ENCODE measurements around the gene USH2A. TPM values are rescaled to one million over a fixed set of nuclear protein-coding genes. Genes with fewer than 3 reads are reported as not detected.

USH2A gene, protein sequence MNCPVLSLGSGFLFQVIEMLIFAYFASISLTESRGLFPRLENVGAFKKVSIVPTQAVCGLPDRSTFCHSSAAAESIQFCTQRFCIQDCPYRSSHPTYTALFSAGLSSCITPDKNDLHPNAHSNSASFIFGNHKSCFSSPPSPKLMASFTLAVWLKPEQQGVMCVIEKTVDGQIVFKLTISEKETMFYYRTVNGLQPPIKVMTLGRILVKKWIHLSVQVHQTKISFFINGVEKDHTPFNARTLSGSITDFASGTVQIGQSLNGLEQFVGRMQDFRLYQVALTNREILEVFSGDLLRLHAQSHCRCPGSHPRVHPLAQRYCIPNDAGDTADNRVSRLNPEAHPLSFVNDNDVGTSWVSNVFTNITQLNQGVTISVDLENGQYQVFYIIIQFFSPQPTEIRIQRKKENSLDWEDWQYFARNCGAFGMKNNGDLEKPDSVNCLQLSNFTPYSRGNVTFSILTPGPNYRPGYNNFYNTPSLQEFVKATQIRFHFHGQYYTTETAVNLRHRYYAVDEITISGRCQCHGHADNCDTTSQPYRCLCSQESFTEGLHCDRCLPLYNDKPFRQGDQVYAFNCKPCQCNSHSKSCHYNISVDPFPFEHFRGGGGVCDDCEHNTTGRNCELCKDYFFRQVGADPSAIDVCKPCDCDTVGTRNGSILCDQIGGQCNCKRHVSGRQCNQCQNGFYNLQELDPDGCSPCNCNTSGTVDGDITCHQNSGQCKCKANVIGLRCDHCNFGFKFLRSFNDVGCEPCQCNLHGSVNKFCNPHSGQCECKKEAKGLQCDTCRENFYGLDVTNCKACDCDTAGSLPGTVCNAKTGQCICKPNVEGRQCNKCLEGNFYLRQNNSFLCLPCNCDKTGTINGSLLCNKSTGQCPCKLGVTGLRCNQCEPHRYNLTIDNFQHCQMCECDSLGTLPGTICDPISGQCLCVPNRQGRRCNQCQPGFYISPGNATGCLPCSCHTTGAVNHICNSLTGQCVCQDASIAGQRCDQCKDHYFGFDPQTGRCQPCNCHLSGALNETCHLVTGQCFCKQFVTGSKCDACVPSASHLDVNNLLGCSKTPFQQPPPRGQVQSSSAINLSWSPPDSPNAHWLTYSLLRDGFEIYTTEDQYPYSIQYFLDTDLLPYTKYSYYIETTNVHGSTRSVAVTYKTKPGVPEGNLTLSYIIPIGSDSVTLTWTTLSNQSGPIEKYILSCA (N-terminal part only)
- total RNA-seq = 1 to 10 TPM in 1 of 4 donors, under 1 TPM in 2, not detected in 1; under 0.01 to 2.0 (median 0.22) TPM

DNA sequence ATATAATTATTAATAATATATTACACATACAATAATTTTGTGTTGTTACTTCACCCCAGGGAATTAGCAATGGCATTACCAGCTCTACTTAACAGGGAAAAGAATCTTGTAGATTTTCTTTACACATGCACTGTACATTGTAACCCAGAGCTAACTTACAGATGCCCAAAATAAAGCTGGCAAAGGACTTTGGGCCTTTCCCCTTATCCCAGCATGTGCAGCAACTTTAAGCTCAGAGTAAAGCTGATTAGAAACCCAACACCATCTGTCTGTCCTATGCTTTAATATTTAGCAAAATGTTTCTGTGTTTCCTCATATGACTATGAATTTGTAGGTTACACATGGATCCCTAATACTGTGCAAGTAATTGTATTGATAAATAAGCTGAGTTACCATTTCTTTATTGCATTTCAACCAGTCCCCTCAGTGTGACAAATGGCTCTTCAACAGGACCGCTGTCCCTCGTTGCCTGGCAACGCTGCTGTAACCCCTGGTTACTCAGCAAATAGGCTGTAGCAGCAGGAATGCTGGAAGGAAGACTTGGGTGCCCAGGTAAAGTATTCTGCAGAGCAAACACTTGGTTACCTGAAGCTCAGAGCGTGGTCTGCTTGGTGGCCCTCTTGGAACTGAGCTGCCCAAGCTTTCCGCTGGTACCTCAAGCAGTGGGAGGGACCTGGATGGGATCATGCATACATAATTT, at the start of gene USH2A:
USH2A (minus strand) TSS at position 628 of the 700 bp plus-strand sequence. CDS start 1,112 bp downstream, outside the sequence.
- no peaks in the 10 kb centered on the region for H3K4me1 ChIP-seq
- TF ChIP-seq, protein P1, sequence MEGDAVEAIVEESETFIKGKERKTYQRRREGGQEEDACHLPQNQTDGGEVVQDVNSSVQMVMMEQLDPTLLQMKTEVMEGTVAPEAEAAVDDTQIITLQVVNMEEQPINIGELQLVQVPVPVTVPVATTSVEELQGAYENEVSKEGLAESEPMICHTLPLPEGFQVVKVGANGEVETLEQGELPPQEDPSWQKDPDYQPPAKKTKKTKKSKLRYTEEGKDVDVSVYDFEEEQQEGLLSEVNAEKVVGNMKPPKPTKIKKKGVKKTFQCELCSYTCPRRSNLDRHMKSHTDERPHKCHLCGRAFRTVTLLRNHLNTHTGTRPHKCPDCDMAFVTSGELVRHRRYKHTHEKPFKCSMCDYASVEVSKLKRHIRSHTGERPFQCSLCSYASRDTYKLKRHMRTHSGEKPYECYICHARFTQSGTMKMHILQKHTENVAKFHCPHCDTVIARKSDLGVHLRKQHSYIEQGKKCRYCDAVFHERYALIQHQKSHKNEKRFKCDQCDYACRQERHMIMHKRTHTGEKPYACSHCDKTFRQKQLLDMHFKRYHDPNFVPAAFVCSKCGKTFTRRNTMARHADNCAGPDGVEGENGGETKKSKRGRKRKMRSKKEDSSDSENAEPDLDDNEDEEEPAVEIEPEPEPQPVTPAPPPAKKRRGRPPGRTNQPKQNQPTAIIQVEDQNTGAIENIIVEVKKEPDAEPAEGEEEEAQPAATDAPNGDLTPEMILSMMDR (IDR thresholded peaks at IDR 0.05) = no peak
- TF ChIP-seq POLR2A (IDR thresholded peaks at IDR 0.05) = no peak
- intact Hi-C loops (cut with DNase I) = no loop called here
- peak in 1 of 2 donors; percentile 12 for DNase-seq
- no peak within 1 kb of the TSS for H3K4me3 ChIP-seq (replicated peaks in 1 of 3)
- no peak within 1 kb of the TSS for H3K27ac ChIP-seq
- H3K9me3 ChIP-seq = no peaks in the 10 kb centered on the region
- no peaks in the 10 kb centered on the region for H3K36me3 ChIP-seq
- H3K27me3 ChIP-seq = no peaks in the 10 kb centered on the region
- 26 to 37% methylated on average over 5 of the region's 5 CpGs for WGBS, 2 donors

DNA sequence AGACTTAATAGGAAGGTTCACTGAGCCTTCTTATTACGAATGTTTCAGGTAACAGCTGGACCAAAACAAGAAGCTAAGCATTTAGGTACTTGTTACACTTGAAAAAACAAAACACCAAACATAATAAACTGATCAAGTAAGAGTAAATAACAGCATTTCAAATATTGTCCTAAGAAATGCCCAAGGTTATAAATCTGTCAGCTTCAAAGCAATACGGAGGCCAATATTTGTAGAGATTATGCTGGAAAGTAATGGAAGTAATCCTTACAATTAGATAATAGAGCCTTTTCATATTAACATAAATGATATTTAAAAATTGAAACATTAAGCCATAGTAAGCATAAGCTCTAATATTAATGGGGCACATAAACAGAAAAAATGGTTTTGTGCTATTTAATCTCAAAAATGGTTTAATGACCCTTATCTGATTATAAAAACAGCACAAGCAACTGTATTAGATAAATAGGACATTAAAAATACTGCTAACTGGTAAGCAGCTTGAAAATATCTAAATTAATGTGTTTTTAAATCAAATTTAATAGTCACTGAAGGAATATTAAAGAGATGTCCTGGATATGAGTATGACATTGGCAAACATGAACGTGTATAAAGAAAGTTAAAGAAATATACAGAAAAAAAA, 43.0 kb upstream of the USH2A start:
- Histone ChIP-seq H3K36me3 (no peaks in the 10 kb centered on the region), H3K4me3 (replicated peaks in 1 of 3) (no peak overlapping the region), H3K4me1 (no peaks in the 10 kb centered on the region), H3K27ac (no peak overlapping the region), H3K27me3 (no peaks in the 10 kb centered on the region), H3K9me3 (no peaks in the 10 kb centered on the region)
- intact Hi-C loops (cut with DNase I) = no loop called here
- no peak for DNase-seq
- WGBS, 2 donors = 77 to 78% methylated on average over 3 of the region's 3 CpGs
- TF ChIP-seq, protein P1 (IDR thresholded peaks at IDR 0.05) = no peak
- no peak for TF ChIP-seq POLR2A (IDR thresholded peaks at IDR 0.05)

DNA sequence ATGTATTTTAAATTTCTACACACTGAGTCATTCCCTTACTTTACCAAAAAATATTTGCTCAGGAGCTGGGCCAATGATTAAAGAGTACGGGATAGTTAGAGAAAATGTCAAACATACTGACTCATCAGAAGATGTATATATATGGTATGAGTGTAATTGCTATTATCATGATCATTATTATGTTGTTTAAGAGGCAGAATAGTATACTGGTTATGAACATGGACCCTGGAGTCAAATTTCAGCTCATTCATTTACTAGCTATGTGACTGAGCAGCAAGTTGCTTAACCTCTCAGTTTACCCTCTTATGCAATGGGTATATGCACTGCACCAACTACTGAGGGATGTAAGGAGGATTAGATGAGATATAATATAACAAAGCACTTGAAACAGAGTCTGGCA, 41.2 kb upstream of the USH2A start:
- no peak for DNase-seq
- H3K27ac ChIP-seq = no peak overlapping the region
- intact Hi-C loops (cut with DNase I) = no loop called here
- no peak overlapping the region for H3K4me3 ChIP-seq (replicated peaks in 1 of 3)
- H3K9me3 ChIP-seq = no peaks in the 10 kb centered on the region
- 78 to 93% methylated on average over 1 of the region's 1 CpG for WGBS, 2 donors
- no peak for TF ChIP-seq POLR2A (IDR thresholded peaks at IDR 0.05)
- TF ChIP-seq, protein P1 (IDR thresholded peaks at IDR 0.05) = no peak
- H3K36me3 ChIP-seq = no peaks in the 10 kb centered on the region
- no peaks in the 10 kb centered on the region for H3K4me1 ChIP-seq
- H3K27me3 ChIP-seq = no peaks in the 10 kb centered on the region

DNA sequence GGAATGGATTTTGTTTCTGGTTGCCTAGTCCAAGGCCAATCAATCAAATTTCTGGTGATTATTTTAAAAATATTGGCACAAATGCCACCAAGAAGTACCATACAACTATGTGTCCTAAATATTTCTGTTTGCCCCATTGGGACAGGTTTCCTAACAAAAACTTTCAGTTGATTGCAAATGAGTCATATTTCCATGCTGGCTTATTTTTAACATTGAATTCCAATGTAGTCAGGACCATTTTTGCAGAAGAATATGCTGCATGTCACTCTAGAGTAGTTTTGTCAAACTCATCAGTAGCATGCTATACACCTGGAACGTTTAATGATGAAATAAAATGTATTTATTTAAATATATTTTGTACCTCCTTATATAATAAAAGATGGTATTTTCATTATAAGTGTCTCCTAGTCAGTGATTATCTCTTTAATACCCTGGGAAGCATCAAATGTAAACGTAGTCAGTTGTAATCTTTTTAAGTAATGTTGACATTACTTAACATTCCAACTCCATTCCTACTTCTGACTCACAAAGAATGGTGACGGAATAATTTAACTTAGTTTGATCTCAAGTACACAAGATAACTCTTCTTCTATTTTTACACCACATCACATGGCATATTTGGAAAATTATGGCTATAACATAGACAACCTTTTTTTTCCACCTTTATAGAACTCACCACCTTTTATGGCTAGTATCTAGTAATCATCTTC, 39.0 kb upstream of the USH2A start:
- no peak overlapping the region for H3K4me3 ChIP-seq (replicated peaks in 1 of 3)
- intact Hi-C loops (cut with DNase I) = no loop called here
- no peaks in the 10 kb centered on the region for H3K9me3 ChIP-seq
- no peaks in the 10 kb centered on the region for H3K27me3 ChIP-seq
- H3K4me1 ChIP-seq = no peaks in the 10 kb centered on the region
- WGBS, 2 donors = 59 to 61% methylated on average over 3 of the region's 3 CpGs
- no peak for DNase-seq
- TF ChIP-seq, protein P1 (IDR thresholded peaks at IDR 0.05) = no peak
- no peak for TF ChIP-seq POLR2A (IDR thresholded peaks at IDR 0.05)
- H3K36me3 ChIP-seq = no peaks in the 10 kb centered on the region
- H3K27ac ChIP-seq = no peak overlapping the region
